Kidney (tissue), 14 donors: ENCODE data around the gene ACSF3. TPM values are rescaled to one million over a fixed set of nuclear protein-coding genes. Genes with fewer than 3 reads are reported as not detected.
A peak's percentile ranks its signal among the peaks of the same experiment; 100 is the strongest.

Source experiments
- DNase-seq, 5 donors: peaks; one replicate each; pipeline ENCODE4 v3.0.0-alpha.2; 2013 to 2020
- FAIRE-seq: peaks from 2 replicates; lab custom pipeline; 2012; peaks lifted over from hg19 to GRCh38; lab: Jason Lieb, UNC
- H3K27ac ChIP-seq, 2 donors: one replicate each; pipeline ENCODE4 v1.7.0; 2013; ENCODE audit warnings: low read depth in 2 of 2, low read length in 2 of 2, inconsistent platforms in 1 of 2
- H3K27me3 ChIP-seq: one replicate; pipeline ENCODE4 v1.7.1; 2013; ENCODE audit warnings: low read length, inconsistent platforms; ENCODE audit not compliant: control insufficient read depth, insufficient read depth
- H3K36me3 ChIP-seq, 3 donors: one replicate each; pipeline versions ENCODE4 v1.7.0 to v1.7.1; 2013; ENCODE audit warnings: low read length in 3 of 3, control low read depth in 1 of 3, inconsistent platforms in 1 of 3; ENCODE audit not compliant: insufficient read depth in 3 of 3, control insufficient read depth in 2 of 3
- H3K4me1 ChIP-seq, 3 donors: one replicate each; pipeline versions ENCODE4 v1.7.0 to v1.7.1; 2013; ENCODE audit warnings: low read length in 3 of 3, inconsistent platforms in 1 of 3, low read depth in 1 of 3; ENCODE audit not compliant: control insufficient read depth in 2 of 3, insufficient read depth in 2 of 3
- H3K4me3 ChIP-seq, 3 donors: one replicate each; pipeline versions ENCODE4 v1.7.0 to v1.8.1; 2013; ENCODE audit warnings: low read length in 3 of 3, control low read depth in 1 of 3, inconsistent platforms in 1 of 3
- H3K9ac ChIP-seq, 3 donors: one replicate each; pipeline versions ENCODE4 v1.7.0 to v1.7.1; 2013; ENCODE audit warnings: low read length in 3 of 3, control low read depth in 1 of 3, inconsistent platforms in 1 of 3
- H3K9me3 ChIP-seq, 3 donors: one replicate each; pipeline versions ENCODE4 v1.7.0 to v1.7.1; 2013; ENCODE audit warnings: low read length in 3 of 3, control low read depth in 1 of 3, inconsistent platforms in 1 of 3; ENCODE audit not compliant: control insufficient read depth in 2 of 3, insufficient read depth in 1 of 3
- CTCF ChIP-seq: IDR thresholded peaks from 3 replicates; pipeline ENCODE4 v1.5.1; 2012; ENCODE audit warnings: mild to moderate bottlenecking, moderate library complexity, borderline replicate concordance; ENCODE audit not compliant: insufficient read depth; ENCODE audit errors: extremely low read depth
- intact Hi-C: fragments of 100-400 bp; cut with DNase I; formaldehyde crosslinking; loops from one replicate; pipeline ENCODE4 v1.11.1; 2022
- polyA plus RNA-seq: library from polyadenylated mRNA; stranded (reverse); fragments of 350-450 nt; fragmentation: Illumina TruSeq; extraction: RNeasy Lipid Tissue Mini Kit (QIAGEN cat#74804); gene quantifications from one replicate; pipeline ENCODE4 v1.2.3, GENCODE V29; 2014; ENCODE audit warnings: low read depth, low replicate concordance; ENCODE audit not compliant: insufficient read depth
- total RNA-seq: library from RNA; stranded (reverse); fragmentation: NEBNext Ultra II Directional; extraction: Animal tissue kit (Norgen Biotek cat#: 25700); gene quantifications from one replicate; pipeline ENCODE4 v1.2.1, GENCODE V29; 2021
- donor health status: control.
- donor health status: control.
- donor health status: control.
- donor health status: control.
- donor health status: control.
- donor health status: DM: yes; HTN: yes; CAD: no.
- donor health status: Normal renal cell carcinoma (clear cell type).

The ACSF3 gene
- total and polyA plus RNA-seq, 2 donors from 2014 or later: 33.2 to 39.0 TPM

GRCh38 chr16:89064606-89065457, 28.8 kb upstream of the ACSF3 start:
- peaks cover 0 to 3% (median 0%) of the 10 kb centered on the region in 3 donors for H3K9me3 ChIP-seq
- H3K27me3 ChIP-seq: peaks cover 3% of the 10 kb centered on the region
- DNase-seq: no peak
- H3K4me1 ChIP-seq: no peaks in the 10 kb centered on the region
- H3K9ac ChIP-seq: no peak overlapping the region
- intact Hi-C loops: no loop called here
- no peaks in the 10 kb centered on the region for H3K36me3 ChIP-seq
- no peak overlapping the region for H3K27ac ChIP-seq
- no peak for TF ChIP-seq CTCF
- no peak for FAIRE-seq
- no peak overlapping the region for H3K4me3 ChIP-seq

GRCh38 chr16:89065458-89065822, 28.2 kb upstream of the ACSF3 start:
- no peak for DNase-seq
- FAIRE-seq: no peak
- peaks cover 0 to 3% (median 0%) of the 10 kb centered on the region in 3 donors for H3K9me3 ChIP-seq
- TF ChIP-seq CTCF: no peak
- no peak overlapping the region for H3K4me3 ChIP-seq
- no peak overlapping the region for H3K9ac ChIP-seq
- peaks cover 3% of the 10 kb centered on the region for H3K27me3 ChIP-seq
- no peaks in the 10 kb centered on the region for H3K36me3 ChIP-seq
- H3K4me1 ChIP-seq: no peaks in the 10 kb centered on the region
- H3K27ac ChIP-seq: no peak overlapping the region
- intact Hi-C loops: no loop called here

GRCh38 chr16:89066721-89067120, 26.9 kb upstream of the ACSF3 start:
- no peak for TF ChIP-seq CTCF
- H3K27me3 ChIP-seq: peaks cover 3% of the 10 kb centered on the region
- no peaks in the 10 kb centered on the region for H3K4me1 ChIP-seq
- H3K9me3 ChIP-seq: peaks cover 0 to 3% (median 0%) of the 10 kb centered on the region in 3 donors
- H3K4me3 ChIP-seq: no peak overlapping the region
- DNase-seq (peak in 3 of 5 donors; percentile 25 to 36 (median 28)), FAIRE-seq (no peak)
- H3K9ac ChIP-seq: no peak overlapping the region
- intact Hi-C loops: no loop called here
- H3K36me3 ChIP-seq: no peaks in the 10 kb centered on the region
- H3K27ac ChIP-seq: no peak overlapping the region
